NCI-H1417 treated with DMSO at 0.1 percent for 48 hours (cell line): ENCODE results near the gene PCDHGA9.
"Not testable (repeated sequence)": the region's sequence is repeated elsewhere in the genome, so short reads cannot be mapped to it uniquely, and the experiment has no call there.

Experiments used
- DNase-seq: peaks from one replicate; lab custom pipeline; 2025; lab: John Stamatoyannopoulos, UW

PCDHGA9 gene

DNA sequence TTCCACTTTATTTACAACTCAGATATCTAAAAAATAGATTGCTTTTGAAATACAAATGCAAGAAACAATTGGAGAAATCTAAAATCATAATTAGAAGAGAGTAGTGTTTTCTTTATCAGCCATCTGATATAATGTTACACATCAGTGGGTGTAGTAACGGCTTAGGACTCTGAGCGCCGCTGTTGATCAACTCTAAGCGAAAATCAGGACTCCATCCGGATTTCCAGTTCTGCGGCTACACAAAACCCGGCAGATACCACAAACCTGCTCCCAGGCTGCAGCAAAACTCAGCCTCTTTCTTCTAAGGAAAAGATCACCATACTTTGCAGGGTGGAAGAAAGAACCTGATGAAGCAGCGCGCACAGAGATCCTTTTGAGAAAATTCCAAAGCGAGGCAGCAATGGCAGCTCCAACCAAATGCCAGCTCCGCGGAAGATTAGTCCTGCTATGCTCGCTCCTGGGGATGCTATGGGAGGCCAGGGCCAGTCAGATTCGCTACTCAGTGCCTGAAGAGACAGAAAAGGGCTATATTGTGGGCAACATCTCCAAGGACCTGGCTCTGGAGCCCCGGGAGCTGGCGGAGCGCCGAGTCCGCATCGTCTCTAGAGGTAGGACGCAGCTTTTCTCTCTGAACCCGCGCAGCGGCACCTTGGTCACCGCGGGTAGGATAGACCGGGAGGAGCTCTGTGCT is at the start of gene PCDHGA9:
Gene PCDHGA9, plus strand, starts transcription at position 226 of the 691 bp plus-strand sequence. Its CDS starts 175 bp downstream, at position 401.
- no peak for DNase-seq

DNA sequence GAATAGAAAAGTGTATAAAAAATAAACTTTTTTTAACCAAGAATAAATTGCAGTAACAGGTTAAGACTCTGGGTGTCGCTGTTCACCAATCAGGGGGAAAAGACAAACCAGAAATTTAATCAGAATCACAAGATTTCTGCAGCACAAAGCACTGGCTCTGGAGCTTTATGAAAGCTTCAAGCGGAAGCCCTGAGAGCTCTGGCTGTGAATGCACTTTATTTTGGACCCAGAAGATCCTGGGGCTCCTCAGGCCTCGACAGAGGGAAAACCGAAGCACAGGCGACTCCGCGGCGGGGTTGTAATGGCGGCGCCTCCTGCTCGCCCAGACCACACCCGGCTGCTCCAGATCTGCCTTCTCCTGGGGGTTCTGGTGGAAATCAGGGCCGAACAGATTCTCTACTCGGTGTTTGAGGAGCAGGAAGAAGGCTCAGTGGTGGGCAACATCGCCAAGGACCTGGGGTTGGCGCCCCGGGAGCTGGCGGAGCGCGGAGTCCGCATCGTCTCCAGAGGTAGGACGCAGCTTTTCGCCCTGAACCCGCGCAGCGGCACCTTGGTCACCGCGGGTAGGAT is 47.6 kb upstream of the PCDHGA9 start, which contains the start of gene PCDHGA4:
Gene PCDHGA4, plus strand, starts transcription at position 122 of the 570 bp plus-strand sequence. Its CDS starts 87 bp downstream, at position 209.
- no peak for DNase-seq

DNA sequence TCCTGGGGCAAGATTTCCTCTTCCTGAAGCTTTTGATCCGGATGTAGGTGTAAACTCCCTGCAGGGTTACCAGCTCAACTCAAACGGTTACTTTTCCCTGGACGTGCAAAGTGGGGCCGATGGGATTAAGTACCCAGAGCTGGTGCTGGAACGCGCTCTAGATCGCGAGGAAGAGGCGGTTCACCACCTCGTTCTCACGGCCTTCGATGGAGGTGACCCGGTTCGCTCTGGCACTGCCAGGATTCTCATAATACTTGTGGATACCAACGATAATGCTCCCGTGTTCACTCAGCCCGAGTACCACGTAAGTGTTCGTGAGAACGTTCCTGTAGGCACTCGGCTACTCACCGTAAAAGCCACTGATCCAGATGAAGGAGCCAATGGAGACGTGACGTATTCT is 46.9 kb upstream of the PCDHGA9 start:
- no peak for DNase-seq

DNA sequence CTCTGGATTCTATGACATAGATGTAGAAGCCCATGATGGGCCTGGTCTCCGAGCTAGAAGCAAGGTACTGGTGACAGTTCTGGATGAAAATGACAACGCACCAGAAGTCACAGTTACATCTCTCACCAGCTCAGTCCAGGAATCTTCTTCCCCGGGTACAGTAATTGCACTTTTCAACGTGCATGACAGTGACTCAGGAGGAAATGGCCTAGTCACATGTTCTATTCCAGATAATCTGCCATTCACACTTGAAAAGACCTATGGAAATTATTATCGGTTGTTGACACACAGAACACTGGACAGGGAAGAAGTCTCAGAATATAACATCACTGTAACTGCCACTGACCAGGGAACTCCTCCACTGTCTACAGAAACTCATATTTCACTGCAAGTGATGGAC is 46.4 kb upstream of the PCDHGA9 start:
- DNase-seq: no peak

DNA sequence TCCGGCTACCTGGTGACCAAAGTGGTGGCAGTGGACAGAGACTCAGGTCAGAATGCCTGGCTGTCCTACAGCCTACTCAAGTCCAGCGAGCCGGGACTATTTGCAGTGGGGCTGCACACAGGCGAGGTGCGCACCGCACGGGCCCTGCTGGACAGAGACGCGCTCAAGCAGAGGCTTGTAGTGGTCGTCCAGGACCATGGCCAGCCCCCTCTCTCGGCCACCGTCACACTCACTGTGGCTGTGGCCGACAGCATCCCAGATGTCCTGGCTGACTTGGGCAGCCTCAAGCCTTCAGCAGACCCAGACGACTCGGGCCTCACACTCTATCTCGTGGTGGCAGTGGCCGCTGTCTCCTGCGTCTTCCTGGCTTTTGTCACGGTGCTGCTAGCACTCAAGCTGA is 45.6 kb upstream of the PCDHGA9 start:
- DNase-seq: no peak

DNA sequence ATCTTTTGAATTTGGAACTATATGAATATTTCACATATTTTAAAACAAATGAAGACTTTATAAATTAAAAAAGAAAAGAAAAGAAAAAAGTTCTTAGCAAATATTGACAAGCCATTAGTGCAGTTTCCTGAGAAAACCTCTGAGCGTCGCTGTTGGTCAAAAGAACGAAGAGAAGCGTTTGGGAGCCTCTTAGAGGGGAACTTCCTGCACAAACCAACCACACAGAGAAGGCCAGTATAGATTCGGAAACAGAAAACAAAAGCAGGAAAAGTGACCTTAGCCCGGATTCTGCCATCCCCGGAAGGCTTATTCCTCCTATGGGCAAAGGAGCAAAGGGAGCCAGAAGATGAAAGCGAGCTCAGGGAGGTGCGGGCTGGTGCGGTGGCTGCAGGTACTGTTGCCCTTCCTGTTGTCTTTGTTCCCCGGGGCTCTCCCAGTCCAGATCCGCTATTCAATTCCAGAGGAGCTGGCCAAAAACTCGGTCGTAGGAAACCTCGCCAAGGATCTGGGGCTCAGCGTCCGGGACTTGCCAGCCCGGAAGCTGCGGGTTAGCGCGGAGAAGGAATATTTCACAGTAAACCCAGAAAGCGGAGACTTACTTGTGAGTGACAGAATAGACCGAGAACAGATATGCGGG is 42.7 kb upstream of the PCDHGA9 start, which contains the start of gene PCDHGB2:
Gene PCDHGB2, plus strand, starts transcription at position 205 of the 637 bp plus-strand sequence. Its CDS starts 142 bp downstream, at position 347.
- DNase-seq: no peak

DNA sequence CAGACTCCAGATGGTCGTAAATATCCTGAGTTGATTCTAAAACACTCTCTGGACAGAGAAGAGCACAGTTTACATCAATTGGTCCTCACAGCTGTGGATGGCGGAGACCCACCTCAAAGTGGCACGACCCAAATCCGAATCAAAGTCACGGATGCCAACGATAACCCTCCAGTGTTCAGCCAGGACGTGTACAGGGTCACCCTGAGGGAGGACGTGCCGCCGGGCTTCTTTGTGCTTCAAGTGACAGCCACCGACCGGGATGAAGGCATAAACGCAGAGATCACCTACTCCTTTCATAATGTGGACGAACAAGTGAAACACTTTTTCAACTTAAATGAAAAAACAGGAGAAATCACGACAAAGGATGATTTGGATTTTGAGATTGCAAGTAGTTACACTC is 41.9 kb upstream of the PCDHGA9 start:
- DNase-seq: no peak

DNA sequence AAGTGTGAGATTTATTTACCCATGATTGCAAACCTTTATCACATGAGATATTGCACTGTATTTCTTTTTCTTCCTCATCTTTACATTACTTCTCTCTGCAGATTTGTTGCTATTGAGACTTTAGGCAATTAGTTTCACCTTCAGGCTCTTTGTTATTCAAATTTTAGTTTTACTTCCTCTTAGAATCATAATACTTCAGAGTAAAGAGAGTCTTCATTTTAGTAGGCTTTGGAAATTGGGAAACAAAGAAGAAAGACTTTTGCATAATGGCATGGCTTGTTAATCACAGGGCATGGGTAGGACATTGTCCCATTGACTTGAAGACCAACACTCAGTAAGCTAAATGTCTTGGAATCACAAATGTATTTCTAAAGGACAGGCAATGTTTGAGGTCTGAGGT is 39.9 kb upstream of the PCDHGA9 start:
- no peak for DNase-seq

DNA sequence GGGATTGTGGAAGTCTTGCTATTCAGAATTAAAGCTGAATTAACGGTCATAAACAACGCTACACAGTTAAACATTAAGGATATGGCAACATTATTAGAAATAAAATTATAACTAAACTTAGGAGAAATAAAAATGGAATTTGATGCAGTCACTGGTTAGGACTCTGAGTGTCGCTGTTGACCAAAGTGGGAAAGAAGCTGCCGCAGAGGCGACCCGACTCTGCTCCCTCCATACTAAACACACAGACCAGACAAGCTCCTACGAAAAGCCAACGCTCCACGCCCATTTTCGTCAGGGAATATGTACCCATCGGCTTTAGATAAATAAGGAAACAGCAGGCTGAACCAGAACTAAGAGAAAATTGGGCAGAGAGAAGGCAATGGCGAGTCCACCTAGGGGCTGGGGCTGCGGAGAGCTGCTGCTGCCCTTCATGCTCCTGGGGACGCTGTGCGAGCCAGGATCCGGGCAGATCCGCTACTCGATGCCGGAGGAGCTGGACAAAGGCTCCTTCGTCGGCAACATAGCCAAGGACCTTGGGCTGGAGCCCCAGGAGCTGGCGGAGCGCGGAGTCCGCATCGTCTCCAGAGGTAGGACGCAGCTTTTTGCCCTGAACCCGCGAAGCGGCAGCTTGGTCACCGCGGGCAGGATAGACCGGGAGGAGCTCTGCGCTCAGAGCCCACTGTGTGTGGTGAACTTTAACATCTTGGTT is 38.5 kb upstream of the PCDHGA9 start, which contains the start of gene PCDHGA5:
Gene PCDHGA5, plus strand, starts transcription at position 211 of the 709 bp plus-strand sequence. Its CDS starts 169 bp downstream, at position 380.
- no peak for DNase-seq

DNA sequence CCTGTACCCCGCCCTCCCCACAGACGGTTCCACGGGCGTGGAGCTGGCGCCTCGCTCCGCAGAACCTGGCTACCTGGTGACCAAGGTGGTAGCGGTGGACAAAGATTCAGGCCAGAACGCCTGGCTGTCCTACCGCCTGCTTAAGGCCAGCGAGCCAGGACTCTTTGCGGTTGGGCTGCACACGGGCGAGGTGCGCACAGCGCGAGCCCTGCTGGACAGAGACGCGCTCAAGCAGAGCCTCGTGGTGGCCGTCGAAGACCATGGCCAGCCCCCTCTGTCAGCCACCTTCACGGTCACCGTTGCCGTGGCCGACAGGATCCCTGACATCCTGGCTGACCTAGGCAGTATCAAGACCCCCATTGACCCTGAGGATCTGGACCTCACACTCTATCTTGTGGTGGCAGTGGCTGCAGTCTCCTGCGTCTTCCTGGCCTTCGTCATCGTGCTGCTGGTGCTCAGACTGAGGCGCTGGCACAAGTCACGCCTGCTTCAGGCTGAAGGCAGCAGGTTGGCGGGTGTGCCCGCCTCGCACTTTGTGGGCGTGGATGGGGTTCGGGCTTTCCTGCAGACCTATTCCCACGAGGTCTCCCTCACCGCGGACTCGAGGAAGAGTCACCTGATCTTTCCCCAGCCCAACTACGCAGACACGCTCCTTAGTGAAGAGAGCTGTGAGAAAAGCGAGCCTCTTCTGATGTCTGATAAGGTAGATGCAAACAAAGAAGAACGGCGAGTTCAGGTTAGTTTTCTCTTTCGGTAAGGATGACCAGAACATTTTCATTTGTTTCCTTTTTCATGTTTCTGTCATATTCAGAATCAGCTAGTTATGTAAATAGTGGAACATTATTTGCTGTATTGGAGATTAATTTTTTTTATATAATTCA is 36.3 kb upstream of the PCDHGA9 start:
- DNase-seq: no peak

DNA sequence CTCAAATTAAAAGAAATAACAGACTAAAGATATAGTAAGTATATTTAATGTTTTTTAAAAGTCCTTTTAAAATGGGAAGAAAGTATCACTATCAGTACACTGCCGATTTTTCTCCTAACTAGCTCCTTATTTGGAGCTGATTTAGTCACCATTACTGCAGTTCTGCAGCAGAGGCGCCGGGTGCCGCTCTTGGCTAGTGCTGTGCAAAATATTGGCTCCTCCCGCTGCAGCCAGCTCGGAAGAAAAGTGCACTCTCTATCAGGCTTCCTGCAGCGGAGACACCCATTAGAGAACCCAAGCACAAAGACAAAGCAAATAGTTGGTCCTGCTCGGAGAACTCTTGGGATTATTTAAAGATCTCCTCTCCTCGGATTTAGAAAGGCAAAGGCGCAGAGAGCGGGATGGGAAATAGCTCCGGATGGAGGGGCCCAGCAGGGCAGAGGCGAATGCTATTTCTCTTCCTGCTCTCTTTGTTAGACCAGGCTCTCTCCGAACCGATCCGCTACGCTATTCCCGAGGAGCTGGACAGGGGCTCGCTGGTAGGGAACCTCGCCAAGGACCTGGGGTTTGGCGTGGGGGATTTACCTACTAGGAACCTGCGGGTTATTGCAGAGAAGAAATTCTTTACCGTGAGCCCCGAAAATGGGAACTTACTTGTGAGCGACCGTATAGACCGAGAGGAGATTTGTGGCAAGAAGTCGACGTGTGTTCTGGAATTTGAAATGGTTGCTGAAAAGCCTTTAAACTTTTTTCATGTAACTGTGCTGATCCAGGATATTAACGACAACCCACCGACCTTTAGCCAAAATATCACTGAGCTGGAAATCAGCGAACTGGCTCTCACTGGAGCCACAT is 32.4 kb upstream of the PCDHGA9 start, which contains the start of gene PCDHGB3:
Gene PCDHGB3, plus strand, starts transcription at position 249 of the 855 bp plus-strand sequence. Its CDS starts 153 bp downstream, at position 402.
- no peak for DNase-seq

DNA sequence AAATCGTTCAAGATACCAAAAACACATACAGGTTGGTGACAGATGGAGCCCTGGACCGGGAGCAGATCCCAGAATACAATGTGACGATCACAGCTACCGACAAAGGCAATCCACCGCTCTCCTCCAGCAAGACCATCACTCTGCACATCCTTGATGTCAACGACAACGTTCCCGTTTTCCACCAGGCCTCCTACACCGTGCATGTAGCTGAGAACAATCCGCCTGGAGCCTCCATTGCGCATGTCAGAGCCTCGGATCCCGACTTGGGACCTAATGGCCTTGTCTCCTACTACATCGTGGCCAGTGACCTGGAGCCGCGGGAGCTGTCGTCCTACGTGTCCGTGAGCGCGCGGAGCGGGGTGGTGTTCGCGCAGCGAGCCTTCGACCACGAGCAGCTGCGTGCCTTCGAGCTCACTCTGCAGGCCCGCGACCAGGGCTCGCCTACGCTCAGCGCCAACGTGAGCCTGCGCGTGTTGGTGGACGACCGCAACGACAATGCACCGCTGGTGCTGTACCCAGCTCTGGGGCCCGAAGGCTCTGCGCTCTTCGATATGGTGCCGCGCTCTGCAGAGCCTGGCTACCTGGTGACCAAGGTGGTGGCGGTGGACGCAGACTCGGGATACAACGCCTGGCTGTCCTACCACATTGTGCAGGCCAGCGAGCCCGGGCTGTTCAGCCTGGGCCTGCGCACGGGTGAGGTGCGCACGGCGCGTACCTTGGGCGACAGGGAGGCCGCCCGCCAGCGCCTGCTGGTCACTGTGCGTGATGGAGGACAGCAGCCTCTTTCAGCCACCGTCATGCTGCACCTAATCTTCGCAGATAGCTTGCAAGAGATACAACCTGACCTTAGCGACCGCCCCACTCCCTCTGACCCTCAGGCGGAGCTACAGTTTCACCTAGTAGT is 30.8 kb upstream of the PCDHGA9 start:
- DNase-seq: no peak

DNA sequence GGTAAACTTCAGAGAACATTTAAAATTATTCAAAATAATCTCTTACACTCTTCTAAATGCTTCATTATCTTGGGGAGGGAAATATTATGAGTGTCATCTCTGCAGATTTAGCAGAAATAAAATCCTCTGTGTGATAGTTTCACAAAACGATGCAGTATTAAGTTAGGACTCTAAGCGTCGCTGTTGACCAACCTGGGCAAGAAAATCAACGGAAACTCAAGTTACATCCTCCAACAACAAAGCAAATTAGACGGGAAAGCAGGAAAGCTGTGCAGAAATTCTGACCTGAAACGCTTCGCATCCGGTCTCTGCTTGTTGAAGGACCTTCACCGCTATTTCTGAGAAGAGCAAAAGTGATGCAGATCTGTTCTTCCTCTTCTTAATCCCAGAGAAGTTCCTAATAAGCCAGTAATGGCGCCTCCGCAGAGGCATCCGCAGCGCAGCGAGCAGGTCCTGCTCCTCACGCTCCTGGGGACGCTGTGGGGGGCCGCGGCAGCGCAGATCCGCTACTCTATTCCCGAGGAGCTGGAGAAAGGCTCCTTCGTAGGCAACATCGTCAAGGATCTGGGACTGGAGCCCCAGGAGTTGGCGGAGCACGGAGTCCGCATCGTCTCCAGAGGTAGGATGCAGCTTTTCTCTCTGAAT is 28.8 kb upstream of the PCDHGA9 start, which contains the start of gene PCDHGA6:
Gene PCDHGA6, plus strand, starts transcription at position 219 of the 645 bp plus-strand sequence. Its CDS starts 193 bp downstream, at position 412.
- DNase-seq: no peak

DNA sequence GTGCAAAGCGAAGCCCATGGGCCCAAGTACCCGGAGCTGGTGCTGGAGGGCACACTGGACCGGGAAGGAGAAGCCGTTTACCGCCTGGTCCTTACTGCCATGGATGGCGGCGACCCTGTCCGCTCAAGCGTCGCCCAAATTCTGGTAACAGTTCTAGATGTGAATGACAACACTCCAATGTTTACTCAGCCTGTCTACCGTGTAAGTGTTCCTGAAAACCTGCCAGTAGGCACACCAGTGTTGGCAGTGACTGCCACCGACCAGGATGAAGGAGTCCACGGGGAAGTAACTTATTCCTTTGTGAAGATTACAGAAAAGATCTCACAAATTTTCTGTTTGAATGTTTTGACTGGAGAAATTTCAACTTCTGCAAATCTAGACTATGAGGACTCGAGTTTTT is 28.0 kb upstream of the PCDHGA9 start:
- no peak for DNase-seq

DNA sequence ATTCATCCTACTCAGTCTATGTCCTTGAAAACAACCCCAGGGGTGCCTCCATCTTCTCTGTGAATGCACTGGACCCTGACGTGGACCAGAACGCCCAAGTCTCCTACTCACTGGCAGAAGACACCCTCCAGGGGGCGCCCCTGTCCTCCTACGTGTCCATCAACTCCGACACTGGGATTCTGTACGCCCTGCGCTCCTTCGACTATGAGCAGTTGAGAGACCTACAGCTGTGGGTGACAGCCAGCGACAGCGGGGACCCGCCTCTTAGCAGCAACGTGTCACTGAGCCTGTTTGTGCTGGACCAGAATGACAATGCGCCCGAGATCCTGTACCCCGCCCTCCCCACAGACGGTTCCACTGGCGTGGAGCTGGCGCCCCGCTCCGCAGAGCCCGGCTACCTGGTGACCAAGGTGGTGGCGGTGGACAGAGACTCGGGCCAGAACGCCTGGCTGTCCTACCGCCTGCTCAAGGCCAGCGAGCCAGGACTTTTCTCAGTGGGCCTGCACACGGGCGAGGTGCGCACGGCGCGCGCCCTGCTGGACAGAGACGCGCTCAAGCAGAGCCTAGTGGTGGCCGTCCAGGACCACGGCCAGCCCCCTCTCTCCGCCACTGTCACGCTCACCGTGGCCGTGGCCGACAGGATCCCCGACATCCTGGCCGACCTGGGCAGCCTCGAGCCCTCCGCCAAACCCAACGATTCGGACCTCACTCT is 27.0 kb upstream of the PCDHGA9 start:
- not testable (repeated sequence) for DNase-seq

DNA sequence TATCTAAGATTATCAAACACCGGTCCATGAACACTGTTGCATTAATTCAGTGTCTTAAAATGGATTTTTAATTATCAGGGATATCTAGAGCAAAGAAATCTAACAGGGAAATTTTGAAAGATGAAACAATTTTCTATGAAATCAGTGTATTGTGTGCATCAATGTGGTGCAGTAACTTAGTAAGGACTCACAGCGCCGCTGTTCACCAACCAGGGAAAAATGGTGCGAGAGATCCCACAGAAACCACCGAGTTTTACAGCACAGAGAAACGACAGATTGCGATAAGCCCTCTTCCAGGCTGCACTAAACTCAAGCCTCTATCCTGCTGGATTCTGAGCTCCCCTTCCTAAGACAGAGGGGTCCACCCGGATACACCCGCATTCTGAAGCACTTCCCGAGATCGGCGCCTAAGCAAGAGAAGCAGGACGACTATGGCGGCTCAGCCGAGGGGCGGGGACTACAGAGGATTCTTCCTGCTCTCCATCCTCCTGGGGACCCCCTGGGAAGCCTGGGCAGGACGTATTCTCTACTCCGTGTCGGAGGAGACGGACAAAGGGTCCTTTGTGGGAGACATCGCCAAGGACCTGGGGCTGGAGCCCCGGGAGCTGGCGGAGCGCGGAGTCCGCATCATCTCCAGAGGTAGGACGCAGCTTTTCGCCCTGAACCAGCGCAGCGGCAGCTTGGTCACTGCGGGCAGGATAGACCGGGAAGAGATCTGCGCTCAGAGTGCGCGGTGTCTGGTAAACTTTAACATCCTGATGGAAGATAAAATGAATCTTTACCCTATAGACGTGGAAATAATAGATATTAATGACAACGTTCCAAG is 19.9 kb upstream of the PCDHGA9 start, which contains the start of gene PCDHGA7:
Gene PCDHGA7, plus strand, starts transcription at position 274 of the 826 bp plus-strand sequence. Its CDS starts 158 bp downstream, at position 432.
- no peak for DNase-seq

DNA sequence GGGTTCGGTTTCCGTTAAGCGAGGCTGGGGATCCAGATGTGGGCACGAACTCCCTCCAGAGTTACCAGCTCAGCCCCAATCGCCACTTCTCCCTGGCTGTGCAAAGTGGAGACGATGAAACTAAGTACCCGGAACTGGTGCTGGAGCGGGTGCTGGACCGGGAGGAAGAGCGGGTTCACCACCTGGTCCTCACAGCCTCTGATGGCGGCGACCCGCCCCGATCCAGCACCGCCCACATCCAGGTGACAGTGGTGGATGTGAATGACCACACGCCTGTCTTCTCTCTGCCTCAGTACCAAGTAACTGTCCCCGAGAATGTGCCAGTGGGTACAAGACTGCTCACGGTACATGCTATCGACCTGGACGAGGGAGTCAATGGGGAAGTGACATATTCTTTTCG is 19.2 kb upstream of the PCDHGA9 start:
- DNase-seq: no peak
